Glomerular visceral epithelial cell (primary cell): ENCODE data around the gene TRPC4AP.
"Not testable (repeated sequence)": the region's sequence is repeated elsewhere in the genome, so short reads cannot be mapped to it uniquely, and the experiment has no call there.

Source experiments
- DNase-seq: peaks from one replicate; pipeline ENCODE4 v3.0.0-alpha.2; 2016; ENCODE audit errors: extremely low spot score

TRPC4AP gene

DNA sequence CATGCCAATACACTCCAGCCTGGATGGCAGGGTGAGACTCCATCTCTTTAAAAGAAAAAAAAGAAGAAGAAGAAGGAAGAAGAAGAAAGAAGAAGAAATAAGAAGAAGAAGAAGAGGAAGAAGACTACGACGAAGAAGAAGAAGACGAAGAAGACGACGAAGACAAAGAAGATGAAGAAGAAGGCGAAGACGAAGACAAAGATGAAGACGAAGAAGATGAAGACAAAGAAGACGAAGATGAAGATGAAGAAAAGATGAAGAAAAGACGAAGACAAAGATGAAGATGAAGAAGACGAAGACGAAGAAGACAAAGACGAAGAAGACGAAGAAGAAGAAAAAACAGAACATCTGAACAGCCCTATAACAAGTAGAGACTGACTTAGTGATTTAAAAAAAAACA, 33.0 kb downstream of the TRPC4AP start:
- DNase-seq, result no peak

DNA sequence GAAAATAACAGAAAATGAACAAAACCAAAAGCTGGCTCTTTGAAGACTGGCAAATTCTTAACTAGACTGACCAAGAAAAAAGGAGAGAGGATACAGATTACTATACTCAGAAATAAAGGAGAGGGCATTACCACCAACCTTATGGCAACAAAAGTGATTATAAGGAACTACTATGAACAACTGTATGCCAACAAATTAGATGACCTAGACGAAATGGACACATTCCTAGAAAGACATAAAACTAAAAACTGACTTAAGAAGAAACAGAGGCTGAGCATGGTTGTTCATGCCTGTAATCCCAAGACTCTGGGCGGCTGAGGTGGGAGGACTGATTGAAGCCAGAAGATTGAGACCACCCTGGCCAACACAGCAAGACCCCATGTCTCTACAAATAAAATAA, 33.5 kb downstream of the TRPC4AP start:
- DNase-seq, result no peak

DNA sequence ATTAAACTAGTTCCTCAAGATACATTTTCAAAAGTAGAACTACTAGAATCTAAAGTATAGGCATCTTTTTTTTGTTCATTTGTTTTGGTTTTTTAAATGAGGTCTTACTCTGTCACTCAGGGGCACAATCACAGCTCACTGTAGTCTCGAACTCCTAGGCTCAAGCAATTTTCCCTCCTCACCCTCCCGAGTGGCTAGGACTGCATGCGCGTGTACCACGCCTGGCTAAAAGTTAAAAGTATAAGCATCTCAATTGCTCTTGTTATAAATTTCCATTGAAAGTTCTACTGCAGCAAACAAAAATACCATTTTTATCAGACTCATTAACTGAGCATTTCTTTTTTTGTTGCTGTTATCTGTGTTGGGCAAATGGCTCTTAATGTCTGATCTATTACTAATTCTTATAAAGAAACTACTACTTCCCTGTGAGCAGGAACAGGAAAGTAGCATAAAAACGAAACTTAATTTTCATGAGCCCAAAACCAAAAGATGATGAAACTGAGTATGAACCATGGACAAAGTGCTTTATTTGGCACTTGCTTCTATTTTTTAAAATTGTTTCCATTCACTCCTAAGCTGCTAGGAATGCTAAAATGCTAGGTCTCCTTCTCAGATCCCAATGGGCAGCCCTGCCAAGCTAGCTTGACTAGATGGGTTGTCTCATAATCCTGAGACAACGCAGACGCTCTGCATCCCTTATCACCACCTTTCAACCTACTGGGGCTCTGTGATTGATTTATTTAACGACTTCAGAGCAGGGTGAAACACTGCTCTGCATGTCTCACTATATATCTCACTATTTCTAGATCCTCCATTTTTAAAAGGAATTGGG, 36.9 kb downstream of the TRPC4AP start:
- DNase-seq, result no peak

DNA sequence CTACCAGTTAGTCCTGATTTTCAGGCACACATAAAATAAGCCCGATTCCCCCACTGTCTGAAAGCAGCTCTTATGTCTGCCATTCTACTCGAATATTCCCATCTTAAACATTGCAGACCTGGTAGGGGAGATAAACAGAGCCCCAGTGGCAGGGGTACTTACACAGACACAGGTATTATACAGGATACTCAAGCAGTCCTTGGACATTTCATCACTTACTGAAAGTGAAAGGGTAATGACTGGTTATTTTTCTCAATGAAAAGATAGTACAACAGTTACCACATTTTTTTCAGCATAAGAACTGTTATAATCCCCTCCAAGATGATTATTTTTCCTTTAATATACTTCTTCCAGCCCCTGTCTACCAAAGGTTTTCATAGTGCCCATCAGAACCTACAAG, 37.8 kb downstream of the TRPC4AP start:
- DNase-seq, result no peak

DNA sequence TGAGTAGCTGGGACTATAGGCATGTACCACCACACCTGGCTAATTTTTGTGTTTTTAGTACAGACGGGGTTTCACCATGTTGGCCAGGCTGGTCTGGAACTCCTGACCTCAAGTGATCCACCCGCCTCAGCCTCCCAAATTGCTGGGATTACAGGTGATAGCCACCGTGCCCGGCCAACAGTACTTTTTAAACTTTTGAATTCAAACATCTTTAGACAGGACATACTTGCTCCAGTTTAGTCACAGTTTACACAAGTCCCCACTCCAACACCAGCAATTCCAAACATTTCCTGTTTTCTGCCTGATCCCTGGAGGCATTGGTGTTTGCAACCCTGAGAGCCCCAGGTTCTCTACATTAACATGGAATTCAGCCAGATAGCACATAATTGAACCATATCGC, 40.0 kb downstream of the TRPC4AP start:
- DNase-seq, result not testable (repeated sequence)

DNA sequence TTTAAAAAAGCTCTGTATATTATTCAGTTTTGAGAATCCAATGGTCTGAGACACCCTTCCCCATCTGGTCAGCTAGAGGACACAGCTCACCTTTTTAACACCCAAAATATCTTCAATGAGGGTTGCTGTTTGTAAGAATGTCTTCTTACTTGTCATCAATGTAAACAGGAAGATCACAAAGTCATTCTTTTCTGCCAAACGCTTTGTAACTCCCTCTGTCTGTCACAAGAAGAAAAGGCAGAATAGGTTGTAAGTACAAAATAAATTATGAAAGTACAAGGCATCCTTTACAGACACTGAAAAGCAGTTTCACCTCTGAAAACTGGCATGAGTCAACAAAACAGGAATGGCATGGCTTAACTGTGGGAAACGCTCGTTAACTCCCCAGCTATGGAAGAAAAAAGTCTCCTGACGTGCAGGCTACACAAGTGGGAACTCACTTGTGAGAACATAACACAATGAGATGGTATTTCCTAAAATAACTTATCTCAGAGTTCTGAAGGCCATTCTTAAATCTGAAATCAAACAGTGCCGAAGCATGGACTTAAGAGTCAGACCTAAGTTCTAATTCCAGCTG, 42.7 kb downstream of the TRPC4AP start:
- DNase-seq, result no peak

DNA sequence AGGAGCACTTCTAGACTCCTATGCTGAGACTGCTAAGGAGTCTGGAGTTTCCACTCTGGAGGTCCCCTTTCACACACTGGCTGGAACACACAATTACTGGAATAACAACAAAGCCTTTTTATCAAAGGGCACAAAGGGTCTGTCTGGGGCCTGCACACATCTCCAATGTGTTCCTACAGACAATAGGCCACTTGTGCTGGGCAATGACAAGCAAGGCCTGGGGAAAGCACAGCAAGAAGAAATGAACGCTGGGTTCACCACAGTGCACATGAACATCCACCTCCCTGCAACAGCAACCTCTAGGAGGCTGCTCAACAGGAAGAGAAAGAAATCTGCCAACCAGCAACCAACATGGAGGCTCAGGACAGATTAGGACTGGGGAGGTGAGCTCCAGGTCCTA, 43.9 kb downstream of the TRPC4AP start:
- no peak for DNase-seq

DNA sequence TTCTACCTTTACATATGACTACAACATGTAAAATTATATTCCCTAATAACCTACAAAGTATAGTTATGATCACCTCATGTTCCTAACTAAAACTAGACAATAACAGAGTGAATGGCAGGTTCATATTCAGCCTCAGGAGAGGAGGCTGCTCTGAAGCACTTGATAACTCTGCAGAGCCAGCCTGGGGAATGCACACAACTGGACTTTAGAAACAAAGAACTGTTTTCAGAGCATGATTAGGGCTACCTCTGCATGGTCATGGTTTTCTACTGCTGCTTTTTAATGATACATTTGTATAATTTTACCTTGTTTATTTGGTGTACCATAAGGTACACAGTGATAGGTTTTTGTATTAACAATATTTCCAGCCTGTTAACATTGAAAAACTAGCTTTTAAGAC, 50.3 kb downstream of the TRPC4AP start:
- no peak for DNase-seq

DNA sequence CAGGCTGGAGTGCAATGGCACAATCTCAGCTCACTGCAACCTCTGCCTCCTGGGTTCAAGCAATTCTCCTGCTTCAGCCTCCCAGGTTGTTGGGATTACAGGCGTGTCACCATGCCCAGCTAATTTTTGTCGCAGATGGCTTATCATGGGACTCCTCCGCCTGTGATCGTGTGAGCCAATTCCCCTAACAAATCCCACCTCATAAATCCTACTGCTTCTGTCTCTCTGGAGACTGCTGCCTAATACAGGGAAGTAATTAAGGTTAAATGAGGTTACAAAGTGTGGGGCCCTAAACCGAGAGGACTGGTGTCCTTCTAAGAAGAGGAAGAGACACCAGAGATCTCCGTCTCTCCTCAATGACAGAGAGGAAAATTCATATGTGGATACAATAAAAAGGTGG, 52.0 kb downstream of the TRPC4AP start:
- DNase-seq, result no peak

DNA sequence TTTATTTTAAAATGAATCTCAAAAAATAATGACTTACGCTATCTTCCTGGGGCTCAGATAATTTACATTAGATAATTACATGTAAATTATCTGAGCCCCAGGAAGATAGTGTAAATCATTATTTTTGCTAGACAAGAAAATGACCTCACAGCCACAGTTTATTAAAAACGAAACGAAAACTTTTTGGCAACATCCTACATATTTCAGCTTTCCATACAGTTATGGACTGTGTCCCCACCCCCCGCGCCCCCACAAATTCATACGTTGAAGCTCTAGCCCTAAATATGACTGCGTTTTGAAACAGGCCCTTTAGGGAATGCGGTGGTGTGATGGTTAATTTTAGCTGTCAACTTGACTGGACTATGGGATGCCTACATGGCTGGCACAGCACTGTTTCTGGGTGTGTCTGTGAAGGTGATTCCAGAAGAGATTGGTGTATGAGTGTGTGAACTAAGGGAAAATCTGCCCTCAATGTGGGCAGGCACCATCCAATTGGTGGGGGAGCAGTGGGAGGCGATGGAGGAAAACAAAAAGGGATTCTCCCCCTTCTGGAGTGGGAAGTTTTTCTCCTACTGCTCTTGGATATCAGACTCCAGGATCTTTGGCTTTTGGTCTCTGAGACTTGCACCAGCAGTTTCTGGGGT, 52.6 kb downstream of the TRPC4AP start:
- DNase-seq, result no peak

DNA sequence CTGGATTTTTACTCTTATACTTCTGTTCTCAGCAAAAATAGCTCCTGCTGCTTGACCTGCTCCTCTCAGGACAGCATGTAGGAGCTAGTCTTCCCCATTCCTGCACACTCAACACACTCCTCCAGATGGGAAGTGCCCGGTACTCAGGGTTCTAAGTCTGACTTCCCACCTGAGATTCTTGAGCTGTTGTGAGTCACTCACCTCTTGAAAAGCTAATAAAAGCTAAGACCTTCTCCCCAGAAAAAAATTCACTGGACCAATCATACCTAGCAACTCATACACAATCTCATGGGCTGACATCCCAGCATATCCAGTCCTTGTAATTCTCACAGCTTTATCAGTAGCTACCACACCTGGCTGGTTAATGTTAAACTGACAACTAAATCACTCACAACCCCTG, 53.5 kb downstream of the TRPC4AP start:
- no peak for DNase-seq

DNA sequence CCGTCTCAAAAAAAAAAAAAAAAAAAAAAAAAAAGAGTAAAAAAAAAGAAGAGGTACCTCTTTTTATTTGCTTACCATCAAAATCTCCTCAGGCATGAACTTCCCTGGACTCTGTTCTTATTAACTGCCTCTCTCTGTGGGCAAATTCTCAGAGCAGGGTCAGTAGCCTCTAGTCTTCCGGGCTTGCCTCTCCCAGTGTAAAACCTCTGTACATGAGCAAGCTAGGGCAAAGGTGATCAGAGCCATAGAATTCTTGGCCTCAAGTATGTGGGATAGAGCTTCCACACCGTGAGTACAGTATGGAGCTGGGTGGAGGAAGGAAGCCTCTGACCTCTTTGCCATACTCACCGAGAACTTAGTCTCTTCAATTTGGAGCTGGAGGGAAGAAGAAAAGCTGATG, 58.5 kb downstream of the TRPC4AP start:
- no peak for DNase-seq

DNA sequence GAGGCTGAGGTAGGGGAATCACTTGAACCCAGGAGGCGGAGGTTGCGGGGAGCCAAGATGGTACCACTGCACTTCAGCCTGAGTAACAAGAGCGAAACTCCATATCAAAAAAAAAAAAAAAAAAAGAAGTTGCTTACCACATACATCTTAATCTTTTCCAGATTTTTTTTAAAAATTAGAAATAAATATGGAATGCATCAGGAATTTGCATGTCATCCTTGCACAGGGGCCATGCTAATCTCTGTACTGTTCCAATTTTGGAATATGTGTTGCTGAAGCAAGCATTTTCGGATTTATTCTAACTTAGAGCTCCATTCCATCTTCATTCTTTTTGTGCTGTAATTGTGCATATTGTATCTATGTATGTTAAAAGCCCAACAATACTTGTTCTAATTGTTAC, 62.5 kb downstream of the TRPC4AP start:
- no peak for DNase-seq

DNA sequence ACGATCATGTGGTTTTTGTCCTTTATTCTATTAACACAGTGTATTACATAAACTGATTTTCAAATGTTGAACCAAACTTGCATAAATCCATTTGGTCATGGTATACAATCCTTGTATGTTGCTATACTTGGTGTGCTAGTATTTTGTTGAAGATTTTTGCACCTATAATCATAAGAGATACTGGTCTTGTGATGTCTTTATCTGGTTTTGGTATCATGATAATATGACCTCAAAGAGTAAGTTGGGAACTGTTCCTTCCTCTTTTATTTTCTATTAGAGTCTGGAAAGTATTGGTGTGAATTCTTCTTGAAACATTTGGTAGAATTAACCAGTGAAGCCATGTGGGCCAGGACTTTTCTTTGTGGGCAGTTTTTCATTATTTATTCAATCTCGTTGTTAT, 65.3 kb downstream of the TRPC4AP start:
- DNase-seq, result no peak

DNA sequence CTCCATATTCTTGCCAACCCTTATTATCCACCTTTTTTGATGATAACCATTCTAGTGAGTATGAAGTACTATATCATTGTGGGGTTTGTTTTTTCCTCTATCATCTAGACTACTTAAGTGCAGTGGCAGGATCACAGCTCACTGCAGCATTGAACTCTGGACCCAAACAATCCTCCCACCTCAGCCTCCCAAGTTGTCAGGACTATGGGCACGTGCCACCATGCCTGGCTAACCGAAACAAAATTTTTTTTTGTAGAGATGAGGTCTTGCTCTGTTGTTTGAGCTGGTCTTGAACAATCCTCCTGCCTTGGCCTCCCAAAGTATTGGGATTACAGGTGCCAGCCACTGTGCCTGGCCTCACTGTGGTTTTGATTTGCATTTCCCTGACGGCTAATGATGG, 67.5 kb downstream of the TRPC4AP start:
- DNase-seq, result no peak

DNA sequence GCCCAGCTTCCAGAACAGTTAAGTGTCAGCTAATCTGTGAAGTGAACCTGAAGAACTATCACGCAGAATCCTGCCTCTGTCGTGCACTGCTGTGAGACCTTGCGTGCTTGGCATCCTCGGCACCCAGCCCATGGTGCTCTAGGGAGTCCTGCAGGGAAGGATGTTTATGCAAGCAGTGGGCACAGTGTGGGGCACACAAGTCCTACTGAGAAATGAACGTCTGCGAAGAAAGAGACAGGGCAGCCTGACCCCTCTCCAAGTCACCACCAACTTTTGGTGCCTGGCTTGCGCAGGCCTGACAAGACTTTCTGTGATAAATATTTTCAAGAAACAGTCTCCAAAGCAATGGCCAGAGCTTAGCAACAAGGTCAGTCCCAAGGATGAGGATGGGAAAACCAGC, 69.0 kb downstream of the TRPC4AP start:
- DNase-seq, result no peak

DNA sequence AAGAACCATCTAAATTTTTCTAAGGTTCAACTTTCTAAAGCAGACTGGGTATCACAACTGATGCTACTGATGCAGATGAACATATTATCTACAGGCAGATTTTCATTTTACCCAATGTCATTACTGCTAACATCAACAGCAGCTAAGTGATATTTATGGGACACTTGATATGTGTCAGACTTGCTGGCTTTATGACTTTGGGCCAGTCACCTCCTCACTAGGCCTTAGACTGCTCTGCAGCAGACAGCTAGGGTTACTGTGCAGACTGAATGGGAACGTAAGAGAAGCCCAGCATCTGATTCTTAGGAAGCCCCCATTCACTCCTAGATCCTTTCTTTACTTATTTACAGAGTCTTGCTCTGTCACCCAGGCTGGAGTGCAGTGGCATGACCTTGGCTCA, 70.8 kb downstream of the TRPC4AP start:
- DNase-seq, result no peak

DNA sequence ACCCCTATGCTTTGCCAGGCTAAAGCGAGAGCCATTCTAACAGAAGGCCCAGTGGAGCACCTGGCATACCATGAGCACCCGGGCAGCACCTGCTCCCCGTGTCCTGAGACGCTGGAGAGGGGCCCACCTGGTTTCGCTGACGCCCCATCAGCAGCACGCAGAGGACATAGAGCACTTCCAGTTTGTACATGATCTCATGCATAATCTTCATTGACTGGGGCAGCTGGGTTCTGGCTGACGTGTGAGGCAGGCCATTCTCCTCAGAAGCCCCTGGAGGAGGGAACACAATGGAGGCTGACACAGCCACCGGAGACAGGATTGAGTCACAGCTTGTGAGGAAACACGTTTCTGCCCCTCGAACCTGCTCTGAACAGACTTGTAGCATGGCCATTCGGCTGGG, 71.5 kb downstream of the TRPC4AP start:
- no peak for DNase-seq

DNA sequence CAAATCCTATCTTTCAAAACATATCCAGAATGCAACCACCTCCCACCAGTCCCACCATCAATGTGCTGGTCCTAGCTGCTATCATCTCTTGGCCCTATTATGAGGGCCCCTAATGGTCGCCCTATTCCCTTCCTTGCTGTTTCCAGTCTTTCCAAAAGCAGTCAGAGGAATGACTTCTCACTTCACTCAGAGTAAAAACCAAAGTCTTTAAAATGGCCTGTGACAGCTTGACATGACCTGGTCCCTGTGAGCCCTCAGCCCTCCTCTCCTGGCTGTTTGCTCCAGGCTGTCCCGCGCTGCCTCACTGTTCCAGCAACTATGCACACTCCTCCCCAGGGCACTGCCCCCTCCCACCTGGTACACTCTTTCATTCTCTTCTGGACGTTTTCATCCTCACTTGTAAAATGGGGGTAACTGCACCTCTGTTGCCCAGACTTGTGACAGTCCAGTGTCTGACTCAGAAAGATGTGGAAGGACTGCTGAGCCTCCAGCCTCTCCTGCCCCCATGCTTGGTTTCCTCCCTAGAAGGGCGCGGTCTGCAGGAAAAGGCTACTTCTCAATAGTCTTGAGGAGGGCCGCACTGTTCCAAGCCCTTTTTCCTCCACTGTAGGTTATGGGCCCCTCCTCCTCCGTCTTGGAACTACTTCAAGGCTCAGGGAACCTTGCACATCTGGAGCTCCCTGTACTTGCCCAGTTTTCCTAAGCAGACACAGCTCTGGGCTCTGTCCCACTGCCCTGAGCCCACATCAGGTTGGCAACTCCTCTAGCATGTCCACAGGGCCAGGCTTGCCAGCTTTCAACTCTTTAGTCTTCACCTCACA, 72.3 kb downstream of the TRPC4AP start:
- no peak for DNase-seq

DNA sequence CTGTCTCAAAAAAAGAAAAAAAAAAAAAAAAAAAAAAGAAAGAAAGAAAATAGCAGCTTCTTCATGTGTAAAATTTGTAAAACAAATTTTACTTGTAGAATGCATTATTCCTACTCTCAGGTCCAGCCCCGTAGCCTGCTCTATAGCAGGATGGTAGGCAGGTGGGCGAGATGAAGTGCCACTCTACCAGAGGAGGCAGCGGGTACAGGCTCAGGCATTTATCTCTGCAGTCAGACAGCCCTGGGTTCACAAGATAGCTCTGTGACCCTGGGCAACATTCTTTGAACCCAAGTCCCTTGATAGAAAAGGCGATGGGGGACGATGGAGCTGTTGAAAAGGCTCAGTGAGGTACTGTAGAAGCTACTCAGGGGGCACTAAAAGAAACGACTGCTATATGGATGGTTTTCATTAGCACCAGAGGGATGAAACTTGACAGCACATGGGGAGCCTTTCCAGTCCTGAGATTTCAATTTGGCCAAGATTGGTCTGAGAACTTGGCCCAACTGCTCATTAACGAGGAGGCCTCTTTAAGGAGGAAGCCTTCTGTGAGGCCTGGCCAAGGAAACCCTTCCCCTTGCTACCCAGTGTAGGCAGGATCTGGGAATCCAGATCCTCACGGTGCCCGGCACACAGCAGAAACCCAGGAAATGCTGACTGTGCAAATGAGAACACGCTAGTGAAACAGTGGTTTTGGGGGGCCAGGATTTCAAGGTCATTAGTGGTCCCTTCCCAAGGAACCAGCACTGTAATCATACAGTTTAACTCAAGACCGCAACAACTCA, 73.8 kb downstream of the TRPC4AP start:
- DNase-seq, result no peak

DNA sequence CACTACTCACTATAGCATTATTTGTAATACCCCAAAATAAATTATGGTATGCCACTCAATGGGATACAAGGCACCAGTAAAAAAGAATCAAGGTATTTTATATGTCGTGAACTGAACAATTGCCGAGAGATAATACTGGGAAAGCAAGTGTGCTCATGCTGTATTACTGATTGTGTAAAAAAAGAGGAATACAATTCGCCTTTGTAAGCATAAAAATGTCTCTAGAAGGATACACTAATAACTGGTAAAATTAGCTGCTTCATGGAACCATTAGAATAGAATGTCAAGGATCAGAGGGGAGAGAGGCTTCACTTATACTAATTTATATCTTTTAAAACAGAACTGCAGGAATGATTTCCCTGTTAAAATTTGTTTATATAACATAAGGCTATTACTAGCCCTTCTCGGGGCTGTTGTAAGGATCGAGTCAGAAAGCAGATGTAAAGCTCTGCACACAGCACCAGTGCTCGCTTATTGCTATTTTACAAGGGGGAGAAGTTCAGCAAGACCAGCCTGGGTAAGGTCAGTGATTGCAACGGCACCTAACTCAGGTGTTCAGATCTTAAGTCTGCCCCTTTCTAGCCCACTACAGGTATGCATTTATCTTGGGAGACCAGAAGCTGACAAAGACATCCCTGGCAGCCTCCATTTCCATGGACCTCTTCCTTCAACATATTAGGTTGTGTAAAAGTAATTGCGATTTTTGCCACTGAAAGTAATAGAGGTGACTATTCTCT, 75.3 kb downstream of the TRPC4AP start:
- no peak for DNase-seq
